Thoracic aorta (tissue), 2 donors: ENCODE data around the gene C2orf92. TPM values are rescaled to one million over a fixed set of nuclear protein-coding genes. Genes with fewer than 3 reads are reported as not detected.

Source experiments
- ATAC-seq: fragments of 150-250 bp; one replicate; pipeline ENCODE4 v1.8.0; 2017; ENCODE audit warnings: low read depth; ENCODE audit not compliant: insufficient number of reproducible peaks, low FRiP score
- DNase-seq: peaks from one replicate; pipeline ENCODE4 v3.0.0-alpha.2; 2020; ENCODE audit warnings: low spot score
- H3K27ac ChIP-seq, 2 donors: fragments of 200-600 bp; sonication (generic); 1 replicate in 1 of 2; 2 replicates in 1 of 2; pipeline ENCODE4 v1.5.1; 2016; ENCODE audit warnings: mild to moderate bottlenecking in 2 of 2, moderate library complexity in 2 of 2
- H3K27me3 ChIP-seq: fragments of 200-600 bp; sonication (generic); replicated peaks from 2 replicates; pipeline ENCODE4 v1.6.0; 2016; ENCODE audit warnings: mild to moderate bottlenecking; ENCODE audit not compliant: insufficient read depth
- H3K36me3 ChIP-seq: fragments of 200-600 bp; sonication (generic); one replicate; pipeline ENCODE4 v1.5.1; 2016
- H3K4me1 ChIP-seq, 2 donors: fragments of 200-600 bp; sonication (generic); 1 replicate in 1 of 2; 2 replicates in 1 of 2; pipeline versions ENCODE4 v1.5.1 to v1.6.0; 2016; ENCODE audit warnings: low read depth in 2 of 2, mild to moderate bottlenecking in 1 of 2; ENCODE audit not compliant: control insufficient read depth in 1 of 2
- H3K4me3 ChIP-seq: fragments of 200-600 bp; sonication (generic); 2 replicates; pipeline ENCODE4 v1.5.1; 2016; ENCODE audit warnings: mild to moderate bottlenecking
- H3K9me3 ChIP-seq: fragments of 200-600 bp; sonication (generic); 2 replicates; pipeline ENCODE4 v1.5.1; 2016
- CTCF ChIP-seq: fragments of 200-600 bp; sonication (generic); IDR thresholded peaks from one replicate; pipeline ENCODE4 v1.5.1; 2019; ENCODE audit warnings: antibody characterized with exemption
- total RNA-seq, 2 donors: library from RNA; depleted of rRNA; stranded (reverse); fragments of >200 nt; gene quantifications; one replicate each; pipeline versions ENCODE4 v1.1.0 to v1.2.3, GENCODE V29; 2016

Gene C2orf92
- total RNA-seq, 2 donors from 2014 or later = 13.7 to 32.0 TPM

- Histone ChIP-seq H3K9me3 (no peaks in the 10 kb centered on the region), H3K4me3 (peak overlapping the region; percentile 83), H3K27ac (peak overlapping the region; percentile 92 to 96), H3K36me3 (peaks cover 21% of the 10 kb centered on the region), H3K4me1 (peaks cover 14 to 33% of the 10 kb centered on the region in 2 donors), H3K27me3 (no peaks in the 10 kb centered on the region)
- ATAC-seq (no peak), DNase-seq (no peak)
- TF ChIP-seq CTCF = no peak
Measured at GRCh38 chr2:97662386-97662894, 7.1 kb upstream of the C2orf92 start.

GRCh38 chr2:97662895-97663625 lies 6.5 kb upstream of the C2orf92 start:
- Histone ChIP-seq H3K27me3 (no peaks in the 10 kb centered on the region), H3K27ac (peak overlapping the region; percentile 92 to 96), H3K4me1 (peaks cover 14 to 33% of the 10 kb centered on the region in 2 donors), H3K9me3 (no peaks in the 10 kb centered on the region), H3K36me3 (peaks cover 16% of the 10 kb centered on the region), H3K4me3 (peak overlapping the region; percentile 83)
- DNase-seq (peak; percentile 74), ATAC-seq (peak; percentile 58)
- no peak for TF ChIP-seq CTCF

- Histone ChIP-seq H3K4me3 (peak overlapping the region; percentile 83), H3K9me3 (no peaks in the 10 kb centered on the region), H3K27me3 (no peaks in the 10 kb centered on the region), H3K27ac (peak overlapping the region; percentile 92 to 96), H3K36me3 (peaks cover 11% of the 10 kb centered on the region), H3K4me1 (peaks cover 14 to 33% of the 10 kb centered on the region in 2 donors)
- DNase-seq (no peak), ATAC-seq (no peak)
- no peak for TF ChIP-seq CTCF
Measured at GRCh38 chr2:97663626-97663961, 5.9 kb upstream of the C2orf92 start.

- ATAC-seq (peak; percentile 97), DNase-seq (peak; percentile 93)
- H3K9me3 ChIP-seq = no peaks in the 10 kb centered on the region
- peak within 1 kb of the TSS; percentile 92 to 96 for H3K27ac ChIP-seq
- peaks cover 14 to 33% of the 10 kb centered on the region in 2 donors for H3K4me1 ChIP-seq
- H3K4me3 ChIP-seq = peak within 1 kb of the TSS; percentile 83
- peak; percentile 57 for TF ChIP-seq CTCF
- peaks cover 6% of the 10 kb centered on the region for H3K36me3 ChIP-seq
- no peaks in the 10 kb centered on the region for H3K27me3 ChIP-seq
Measured at GRCh38 chr2:97663962-97664635, 5.4 kb upstream of the C2orf92 start, which contains the start of gene ACTR1B. Gene ACTR1B, minus strand, starts transcription at chr2:97664044. Its CDS starts 154 bp downstream, at chr2:97663890.

- no peaks in the 10 kb centered on the region for H3K9me3 ChIP-seq
- TF ChIP-seq CTCF = no peak
- DNase-seq = no peak
- no peaks in the 10 kb centered on the region for H3K27me3 ChIP-seq
- peaks cover 1% of the 10 kb centered on the region for H3K36me3 ChIP-seq
- H3K4me3 ChIP-seq = peak overlapping the region; percentile 83
- peaks cover 14 to 33% of the 10 kb centered on the region in 2 donors for H3K4me1 ChIP-seq
- H3K27ac ChIP-seq = peak overlapping the region; percentile 92
- no peak for ATAC-seq
Measured at GRCh38 chr2:97664636-97664970, 4.9 kb upstream of the C2orf92 start.
